Nephron progenitor cell (in vitro differentiated cells): Measurements from ENCODE around the gene IGF1R.

Experiments
- DNase-seq: peaks from one replicate; pipeline ENCODE4 v3.0.0; 2021
- H3K27ac Mint-ChIP-seq: 2 replicates; pipeline ENCODE4 v1.8.0; 2021; ENCODE audit warnings: mild to moderate bottlenecking, moderate library complexity, mixed read lengths
- H3K27me3 Mint-ChIP-seq: 2 replicates; pipeline ENCODE4 v1.8.0; 2021; ENCODE audit warnings: mild to moderate bottlenecking, low read depth, mixed read lengths; ENCODE audit not compliant: poor library complexity
- H3K36me3 Mint-ChIP-seq: 2 replicates; pipeline ENCODE4 v1.8.0; 2021; ENCODE audit warnings: low read depth, mixed read lengths
- H3K4me1 Mint-ChIP-seq: 2 replicates; pipeline ENCODE4 v1.8.0; 2021; ENCODE audit warnings: mixed read lengths
- H3K4me3 Mint-ChIP-seq: 2 replicates; pipeline ENCODE4 v1.8.0; 2021; ENCODE audit warnings: mild to moderate bottlenecking, moderate library complexity, mixed read lengths
- H3K9me3 Mint-ChIP-seq: 2 replicates; pipeline ENCODE4 v1.8.0; 2021; ENCODE audit warnings: mild to moderate bottlenecking, moderate library complexity, mixed read lengths
- CTCF ChIP-seq: fragments of 200-600 bp; sonication (generic); IDR thresholded peaks from 2 replicates; pipeline ENCODE4 v1.5.0; 2021; ENCODE audit warnings: antibody characterized with exemption

Gene IGF1R

GRCh38 chr15:98723195-98723594, 74.9 kb downstream of the IGF1R start:
- Mint-ChIP-seq H3K4me3 (no peak overlapping the region), H3K4me1 (peaks cover 74% of the 10 kb centered on the region), H3K27ac (no peak overlapping the region), H3K27me3 (no peaks in the 10 kb centered on the region), H3K9me3 (peaks cover 6% of the 10 kb centered on the region), H3K36me3 (peaks cover 32% of the 10 kb centered on the region)
- TF ChIP-seq CTCF, result no peak
- DNase-seq, result no peak

GRCh38 chr15:98724048-98724447, 75.7 kb downstream of the IGF1R start:
- no peak overlapping the region for H3K4me3 Mint-ChIP-seq
- peaks cover 6% of the 10 kb centered on the region for H3K9me3 Mint-ChIP-seq
- H3K36me3 Mint-ChIP-seq, result peaks cover 32% of the 10 kb centered on the region
- H3K27me3 Mint-ChIP-seq, result no peaks in the 10 kb centered on the region
- DNase-seq, result no peak
- peaks cover 74% of the 10 kb centered on the region for H3K4me1 Mint-ChIP-seq
- H3K27ac Mint-ChIP-seq, result peak overlapping the region; percentile 91
- no peak for TF ChIP-seq CTCF

- Mint-ChIP-seq H3K4me1 (peaks cover 75% of the 10 kb centered on the region), H3K4me3 (no peak overlapping the region), H3K36me3 (peaks cover 32% of the 10 kb centered on the region), H3K27me3 (no peaks in the 10 kb centered on the region), H3K27ac (no peak overlapping the region), H3K9me3 (peaks cover 6% of the 10 kb centered on the region)
- no peak for TF ChIP-seq CTCF
- no peak for DNase-seq
Measured at GRCh38 chr15:98724494-98724893, 76.2 kb downstream of the IGF1R start.

- H3K27ac Mint-ChIP-seq, result no peak overlapping the region
- peaks cover 71% of the 10 kb centered on the region for H3K4me1 Mint-ChIP-seq
- peaks cover 23% of the 10 kb centered on the region for H3K36me3 Mint-ChIP-seq
- no peak overlapping the region for H3K4me3 Mint-ChIP-seq
- no peak for TF ChIP-seq CTCF
- H3K9me3 Mint-ChIP-seq, result peaks cover 6% of the 10 kb centered on the region
- H3K27me3 Mint-ChIP-seq, result no peaks in the 10 kb centered on the region
- no peak for DNase-seq
Measured at GRCh38 chr15:98725874-98726273, 77.5 kb downstream of the IGF1R start.

GRCh38 chr15:98727115-98728040, 79.0 kb downstream of the IGF1R start:
- TF ChIP-seq CTCF, result no peak
- no peaks in the 10 kb centered on the region for H3K9me3 Mint-ChIP-seq
- H3K27ac Mint-ChIP-seq, result peak overlapping the region; percentile 86
- peak overlapping the region; percentile 48 for H3K4me3 Mint-ChIP-seq
- peaks cover 12% of the 10 kb centered on the region for H3K36me3 Mint-ChIP-seq
- peak; percentile 72 for DNase-seq
- peaks cover 57% of the 10 kb centered on the region for H3K4me1 Mint-ChIP-seq
- H3K27me3 Mint-ChIP-seq, result no peaks in the 10 kb centered on the region
